ENCODE data around the gene MLN.

The MLN gene

DNA sequence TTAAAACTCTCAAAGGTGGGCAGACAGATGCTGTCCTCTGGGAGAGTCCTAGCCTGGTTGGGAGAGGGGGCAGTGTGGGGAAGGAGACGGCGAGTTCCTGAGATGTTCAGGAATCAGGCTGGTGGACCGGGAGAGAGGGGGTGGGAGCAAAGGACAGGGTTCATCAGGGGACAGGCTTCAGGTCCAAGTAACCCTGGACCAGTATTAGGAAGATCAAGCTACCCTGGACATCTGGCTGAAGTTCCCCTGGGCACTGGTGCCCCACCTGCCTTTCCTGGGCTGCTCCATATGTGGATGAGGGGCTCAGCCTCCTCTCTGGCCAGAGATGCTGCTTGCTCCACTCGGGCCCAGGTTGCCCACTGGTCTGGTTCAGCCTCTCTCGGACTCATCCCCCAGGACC, 56.0 kb downstream of the MLN start:
- DNase-seq (ENCODE audit: low read depth) = no peak
- H3K4me3 ChIP-seq (ENCODE audit: low read length) = no peak overlapping the region
- TF ChIP-seq, protein P1, sequence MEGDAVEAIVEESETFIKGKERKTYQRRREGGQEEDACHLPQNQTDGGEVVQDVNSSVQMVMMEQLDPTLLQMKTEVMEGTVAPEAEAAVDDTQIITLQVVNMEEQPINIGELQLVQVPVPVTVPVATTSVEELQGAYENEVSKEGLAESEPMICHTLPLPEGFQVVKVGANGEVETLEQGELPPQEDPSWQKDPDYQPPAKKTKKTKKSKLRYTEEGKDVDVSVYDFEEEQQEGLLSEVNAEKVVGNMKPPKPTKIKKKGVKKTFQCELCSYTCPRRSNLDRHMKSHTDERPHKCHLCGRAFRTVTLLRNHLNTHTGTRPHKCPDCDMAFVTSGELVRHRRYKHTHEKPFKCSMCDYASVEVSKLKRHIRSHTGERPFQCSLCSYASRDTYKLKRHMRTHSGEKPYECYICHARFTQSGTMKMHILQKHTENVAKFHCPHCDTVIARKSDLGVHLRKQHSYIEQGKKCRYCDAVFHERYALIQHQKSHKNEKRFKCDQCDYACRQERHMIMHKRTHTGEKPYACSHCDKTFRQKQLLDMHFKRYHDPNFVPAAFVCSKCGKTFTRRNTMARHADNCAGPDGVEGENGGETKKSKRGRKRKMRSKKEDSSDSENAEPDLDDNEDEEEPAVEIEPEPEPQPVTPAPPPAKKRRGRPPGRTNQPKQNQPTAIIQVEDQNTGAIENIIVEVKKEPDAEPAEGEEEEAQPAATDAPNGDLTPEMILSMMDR (IDR thresholded peaks at IDR 0.05; ENCODE audit: insufficient read depth, low read depth, low read length, missing control alignments) = no peak

DNA sequence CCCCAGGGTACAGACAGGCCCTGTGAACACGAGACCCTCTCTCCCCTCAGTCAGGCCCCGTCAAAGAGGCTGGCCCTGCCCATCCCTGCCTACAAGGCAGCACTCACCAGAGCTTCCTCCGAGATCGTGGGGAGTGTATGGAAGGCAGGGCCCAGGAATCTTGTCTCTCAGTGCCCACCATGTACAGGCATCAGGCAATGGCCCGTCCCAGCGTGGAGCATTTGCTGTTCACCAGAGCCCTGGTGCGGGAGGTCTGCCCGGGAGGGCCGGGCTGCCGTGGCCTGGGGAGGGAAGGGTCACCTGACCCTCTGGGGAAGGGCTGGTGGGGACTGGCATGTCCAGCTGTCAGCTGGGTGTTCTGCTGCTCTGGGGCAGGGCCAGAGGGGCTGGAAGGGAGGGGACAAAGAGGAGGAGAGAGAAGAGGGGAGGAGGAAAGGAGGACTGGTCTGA, 57.1 kb downstream of the MLN start, which contains the start of gene IP6K3:
TSS of gene IP6K3 (minus strand) at position 255 of the 450 bp plus-strand sequence. CDS start 11,429 bp downstream, outside the sequence.
- TF ChIP-seq, protein P1 (IDR thresholded peaks at IDR 0.05; ENCODE audit: insufficient read depth, low read depth, low read length, missing control alignments) = no peak
- no peak for DNase-seq (ENCODE audit: low read depth)
- no peak within 1 kb of the TSS for H3K4me3 ChIP-seq (ENCODE audit: low read length)

DNA sequence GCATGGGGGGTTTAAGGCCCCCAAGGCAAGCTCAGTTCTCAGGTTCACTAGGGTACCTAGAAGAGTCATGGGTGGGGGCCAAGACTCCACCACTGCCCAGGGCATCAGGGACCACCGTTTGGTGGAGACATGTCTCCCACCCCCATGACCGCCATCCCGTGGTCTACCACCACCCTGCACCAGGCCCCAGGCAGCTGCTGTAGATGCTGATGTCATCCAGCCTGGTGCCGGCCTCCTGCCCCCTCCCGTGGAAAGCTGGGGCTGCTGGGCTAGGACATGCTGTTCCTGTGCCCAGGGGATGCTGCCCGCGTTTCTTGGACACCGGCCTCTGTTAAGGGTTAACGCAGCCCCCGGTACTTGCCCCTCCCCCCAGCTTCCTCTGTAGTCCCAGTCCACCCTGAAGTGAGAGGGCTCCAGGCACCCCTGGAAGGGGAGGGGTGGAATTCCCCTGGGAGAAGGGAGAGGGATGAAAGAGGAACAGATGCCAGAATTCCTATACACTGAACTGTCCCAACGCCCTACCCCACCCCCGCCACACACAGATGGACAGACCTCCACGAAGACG, 57.7 kb downstream of the MLN start:
- no peak overlapping the region for H3K4me3 ChIP-seq (ENCODE audit: low read length)
- DNase-seq (ENCODE audit: low read depth) = peak; percentile 36
- TF ChIP-seq, protein P1 (IDR thresholded peaks at IDR 0.05; ENCODE audit: insufficient read depth, low read depth, low read length, missing control alignments) = no peak

DNA sequence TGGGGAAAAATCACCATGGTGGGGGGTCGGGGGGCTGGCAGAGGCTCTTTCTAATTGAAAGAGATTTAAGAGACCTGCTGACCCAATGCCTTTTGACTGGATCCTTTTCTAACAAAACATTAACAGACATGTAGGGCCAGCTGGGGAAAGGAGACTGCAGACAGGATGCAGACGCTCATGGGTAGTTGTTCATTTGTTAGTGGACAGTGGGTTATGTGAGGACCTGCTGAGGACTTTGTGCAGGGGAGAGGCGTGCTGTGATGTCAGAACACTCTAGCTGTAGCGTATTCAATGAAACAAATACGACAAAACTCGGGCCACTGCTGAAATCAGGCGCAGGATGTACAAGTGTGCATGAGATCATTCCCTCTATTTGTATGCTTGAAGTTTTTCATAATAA, 58.3 kb downstream of the MLN start:
- TF ChIP-seq, protein P1 (IDR thresholded peaks at IDR 0.05; ENCODE audit: insufficient read depth, low read depth, low read length, missing control alignments) = no peak
- no peak for DNase-seq (ENCODE audit: low read depth)
- no peak overlapping the region for H3K4me3 ChIP-seq (ENCODE audit: low read length)

DNA sequence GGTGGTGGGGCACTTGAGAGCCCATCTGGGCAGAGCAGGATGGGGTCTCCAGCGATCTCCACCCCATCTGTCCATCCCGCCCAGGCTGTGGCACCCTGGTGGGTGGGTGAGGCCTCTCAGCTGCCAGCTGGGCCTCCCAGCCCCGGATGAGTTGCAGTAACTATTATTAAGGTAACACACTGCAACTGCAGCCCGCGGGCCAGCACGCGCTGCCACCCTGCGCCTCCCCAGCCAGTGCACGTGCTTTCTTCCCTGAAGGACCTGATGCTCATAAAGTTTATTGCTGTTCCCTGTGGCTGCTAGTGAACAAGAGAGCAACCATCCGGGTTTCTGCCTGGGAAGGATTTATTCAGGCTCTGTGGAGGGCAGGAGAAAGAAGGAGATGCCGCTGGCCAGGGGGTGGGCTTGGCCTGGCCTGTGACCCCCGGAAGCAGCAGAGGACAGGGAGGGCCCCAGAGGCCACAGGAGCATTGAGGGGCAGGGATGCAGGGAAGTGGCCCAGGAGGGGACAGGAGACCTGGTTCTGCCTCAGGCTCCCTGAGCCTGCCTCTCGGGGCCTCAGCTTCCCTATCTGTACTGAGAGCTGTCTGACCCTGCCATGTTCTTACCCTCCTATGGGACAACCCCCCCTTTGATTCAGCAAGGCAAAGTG, 58.8 kb downstream of the MLN start:
- TF ChIP-seq, protein P1 (IDR thresholded peaks at IDR 0.05; ENCODE audit: insufficient read depth, low read depth, low read length, missing control alignments) = no peak
- DNase-seq (ENCODE audit: low read depth) = no peak
- no peak overlapping the region for H3K4me3 ChIP-seq (ENCODE audit: low read length)
